ENCODE data around the gene NEDD4L.

The NEDD4L gene

GRCh38 chr18:58181988-58182387 lies 138.0 kb downstream of the NEDD4L start:
- Histone ChIP-seq H3K27me3 (ENCODE audit: insufficient read depth, low read depth, severe bottlenecking) (no peaks in the 10 kb centered on the region), H3K9me3 (ENCODE audit: severe bottlenecking) (no peaks in the 10 kb centered on the region), H3K36me3 (no peaks in the 10 kb centered on the region; the same call in 1 of the 2 replicates), H3K27ac (no peak overlapping the region), H3K4me3 (ENCODE audit: low read depth, low read length) (no peak overlapping the region)
- no peak for TF ChIP-seq CTCF (IDR thresholded peaks at IDR 0.05; ENCODE audit: low read depth, low read length)
- no peak for DNase-seq

- Histone ChIP-seq H3K36me3 (no peaks in the 10 kb centered on the region; the same call in 1 of the 2 replicates), H3K27ac (no peak overlapping the region), H3K9me3 (ENCODE audit: severe bottlenecking) (no peaks in the 10 kb centered on the region), H3K4me3 (ENCODE audit: low read depth, low read length) (no peak overlapping the region), H3K27me3 (ENCODE audit: insufficient read depth, low read depth, severe bottlenecking) (no peaks in the 10 kb centered on the region)
- TF ChIP-seq CTCF (IDR thresholded peaks at IDR 0.05; ENCODE audit: low read depth, low read length) = no peak
- no peak for DNase-seq
Measured at GRCh38 chr18:58183226-58183625, 139.2 kb downstream of the NEDD4L start.

GRCh38 chr18:58186258-58186948 lies 142.4 kb downstream of the NEDD4L start:
- TF ChIP-seq CTCF (IDR thresholded peaks at IDR 0.05; ENCODE audit: low read depth, low read length) = no peak
- Histone ChIP-seq H3K36me3 (no peaks in the 10 kb centered on the region; the same call in 1 of the 2 replicates), H3K4me3 (ENCODE audit: low read depth, low read length) (no peak overlapping the region), H3K9me3 (ENCODE audit: severe bottlenecking) (no peaks in the 10 kb centered on the region), H3K27ac (no peak overlapping the region), H3K27me3 (ENCODE audit: insufficient read depth, low read depth, severe bottlenecking) (no peaks in the 10 kb centered on the region)
- DNase-seq = no peak

- no peak for TF ChIP-seq CTCF (IDR thresholded peaks at IDR 0.05; ENCODE audit: low read depth, low read length)
- H3K27ac ChIP-seq = no peak overlapping the region
Measured at GRCh38 chr18:58187674-58188073, 143.6 kb downstream of the NEDD4L start.

GRCh38 chr18:58188996-58189395 lies 145.0 kb downstream of the NEDD4L start:
- no peak overlapping the region for H3K27ac ChIP-seq
- no peak overlapping the region for H3K4me3 ChIP-seq (ENCODE audit: low read depth, low read length)
- no peaks in the 10 kb centered on the region for H3K36me3 ChIP-seq
- no peaks in the 10 kb centered on the region for H3K9me3 ChIP-seq (ENCODE audit: severe bottlenecking)
- DNase-seq = no peak
- no peak for TF ChIP-seq CTCF (IDR thresholded peaks at IDR 0.05; ENCODE audit: low read depth, low read length)
- no peaks in the 10 kb centered on the region for H3K27me3 ChIP-seq (ENCODE audit: insufficient read depth, low read depth, severe bottlenecking)

More at GRCh38 chr18:58187674-58188073, 143.6 kb downstream of the NEDD4L start:
- DNase-seq = no peak
- Histone ChIP-seq H3K4me3 (ENCODE audit: low read depth, low read length) (no peak overlapping the region), H3K9me3 (ENCODE audit: severe bottlenecking) (no peaks in the 10 kb centered on the region), H3K27me3 (ENCODE audit: insufficient read depth, low read depth, severe bottlenecking) (no peaks in the 10 kb centered on the region), H3K36me3 (no peaks in the 10 kb centered on the region; the same call in 1 of the 2 replicates)

Data from WERI-Rb-1 (cell line).